H1 (cell line): ENCODE data around the gene KRTAP10-4. TPM values are rescaled to one million over a fixed set of nuclear protein-coding genes. Genes with fewer than 3 reads are reported as not detected.
A peak's percentile ranks its signal among the peaks of the same experiment; 100 is the strongest.

Experiments used
- CTCF ChIA-PET: fragments of 300-600 bp; sonication (Branson Sonifier 250); formaldehyde crosslinking; loops from one replicate; lab custom pipeline; 2021; ENCODE audit not compliant: partially characterized antibody; lab: Charles Lee
- POLR2A ChIA-PET: fragments of 300-600 bp; sonication (Branson Sonifier 250); formaldehyde crosslinking; loops from one replicate; lab custom pipeline; 2021; ENCODE audit warnings: inconsistent platforms; ENCODE audit not compliant: partially characterized antibody; lab: Charles Lee
- DNase-seq, 2 experiments: peaks; one replicate each; pipeline versions ENCODE4 v3.0.0 to v3.0.0-alpha.2; 2010 to 2022; ENCODE audit warnings: low spot score in 2 of 2, low read depth in 1 of 2, mixed read lengths in 1 of 2
- FAIRE-seq: peaks from 2 replicates; lab custom pipeline; 2011; peaks lifted over from hg19 to GRCh38; lab: Jason Lieb, UNC
- H2AFZ ChIP-seq: 2 replicates; pipeline ENCODE4 v1.8.1; 2012; ENCODE audit warnings: low read length, inconsistent platforms
- H2AK5ac ChIP-seq: 2 replicates; pipeline ENCODE4 v1.6.1; 2013; ENCODE audit warnings: low read depth, low read length
- H2BK120ac ChIP-seq: replicated peaks from 2 replicates; pipeline ENCODE3; 2013; ENCODE audit warnings: low read depth, low read length, inconsistent platforms
- H2BK12ac ChIP-seq: 2 replicates; pipeline ENCODE4 v1.6.1; 2013; ENCODE audit warnings: low read depth, low read length
- H2BK15ac ChIP-seq: 2 replicates; pipeline ENCODE4 v1.6.1; 2013; ENCODE audit warnings: low read length
- H2BK20ac ChIP-seq: 2 replicates; pipeline ENCODE4 v1.6.1; 2013; ENCODE audit warnings: low read length
- H2BK5ac ChIP-seq: 2 replicates; pipeline ENCODE4 v1.6.1; 2013; ENCODE audit warnings: low read depth, low read length
- H3K14ac ChIP-seq: 2 replicates; pipeline ENCODE4 v1.6.1; 2013; ENCODE audit warnings: inconsistent platforms; ENCODE audit not compliant: insufficient read length
- H3K18ac ChIP-seq: 2 replicates; pipeline ENCODE4 v1.6.1; 2013; ENCODE audit warnings: low read length; ENCODE audit errors: extremely low read depth
- H3K23ac ChIP-seq: 2 replicates; pipeline ENCODE4 v1.6.1; 2013; ENCODE audit warnings: inconsistent platforms; ENCODE audit not compliant: insufficient read length
- H3K23me2 ChIP-seq: 2 replicates; pipeline ENCODE4 v1.6.1; 2013; ENCODE audit warnings: low read depth, low read length
- H3K27ac ChIP-seq: 2 replicates; pipeline ENCODE4 v1.6.1; 2011; ENCODE audit warnings: low read depth, low read length, inconsistent platforms
- H3K27me3 ChIP-seq, 4 experiments: replicated peaks in 1 of 4; 1 replicate in 1 of 4; 2 replicates in 3 of 4; pipeline versions ENCODE4 v1.6.1 to v1.8.1; 2011 to 2013; ENCODE audit warnings: low read length in 3 of 4, mild to moderate bottlenecking in 3 of 4, inconsistent platforms in 2 of 4, mixed read lengths in 2 of 4, moderate library complexity in 1 of 4; ENCODE audit not compliant: control insufficient read depth in 3 of 4, insufficient read depth in 3 of 4; ENCODE audit errors: extremely low read depth in 1 of 4
- H3K36me3 ChIP-seq, 4 experiments: 2 replicates each; pipeline versions ENCODE4 v1.6.1 to v1.8.1; 2011 to 2013; ENCODE audit warnings: mild to moderate bottlenecking in 4 of 4, low read length in 3 of 4, moderate library complexity in 2 of 4, control low read depth in 1 of 4, inconsistent platforms in 1 of 4; ENCODE audit not compliant: insufficient read depth in 4 of 4, control insufficient read depth in 2 of 4
- H3K4ac ChIP-seq: replicated peaks from 2 replicates; pipeline ENCODE3; 2013; ENCODE audit warnings: low read length, low read depth, mixed read lengths, inconsistent platforms; ENCODE audit not compliant: insufficient read length
- H3K4me1 ChIP-seq, 4 experiments: replicated peaks in 1 of 4; 1 replicate in 1 of 4; 2 replicates in 3 of 4; pipeline versions ENCODE4 v1.6.1 to v1.8.1; 2011 to 2013; ENCODE audit warnings: low read length in 3 of 4, inconsistent platforms in 2 of 4, mixed read lengths in 1 of 4; ENCODE audit not compliant: insufficient read depth in 4 of 4, control insufficient read depth in 3 of 4
- H3K4me2 ChIP-seq, 2 experiments: 2 replicates each; pipeline versions ENCODE4 v1.6.1 to v1.8.1; 2011 to 2013; ENCODE audit warnings: low read depth in 2 of 2, low read length in 2 of 2, control low read depth in 1 of 2, inconsistent platforms in 1 of 2, mild to moderate bottlenecking in 1 of 2; ENCODE audit not compliant: insufficient read depth in 1 of 2
- H3K4me3 ChIP-seq, 4 experiments: fragments of 200-600, 300-600 bp in 1 of 4; sonication (generic), shearing (Covaris generic), sonication (Bioruptor Twin) in 1 of 4; 2 replicates each; pipeline versions ENCODE4 v1.5.1 to v1.8.1; 2011 to 2016; ENCODE audit warnings: low read length in 4 of 4, low read depth in 3 of 4, control low read depth in 2 of 4, inconsistent platforms in 2 of 4, mild to moderate bottlenecking in 2 of 4, mixed read lengths in 1 of 4, moderate library complexity in 1 of 4; ENCODE audit not compliant: insufficient read depth in 2 of 4; ENCODE audit errors: extremely low read depth in 1 of 4
- H3K56ac ChIP-seq: replicated peaks from 2 replicates; pipeline ENCODE3; 2013; ENCODE audit warnings: low read depth, mild to moderate bottlenecking, mixed read lengths, low read length, inconsistent platforms; ENCODE audit not compliant: insufficient read length
- H3K79me1 ChIP-seq: 2 replicates; pipeline ENCODE4 v1.6.1; 2013; ENCODE audit warnings: low read depth, low read length, control low read depth
- H3K79me2 ChIP-seq, 2 experiments: 2 replicates each; pipeline versions ENCODE4 v1.6.1 to v1.8.1; 2012 to 2013; ENCODE audit warnings: low read length in 2 of 2, mild to moderate bottlenecking in 2 of 2, inconsistent platforms in 1 of 2; ENCODE audit not compliant: insufficient read depth in 2 of 2, control insufficient read depth in 1 of 2
- H3K9ac ChIP-seq, 4 experiments: replicated peaks in 1 of 4; 1 replicate in 1 of 4; 2 replicates in 3 of 4; pipeline versions ENCODE4 v1.6.1 to v1.8.1; 2011 to 2013; ENCODE audit warnings: low read depth in 3 of 4, low read length in 3 of 4, control low read depth in 2 of 4, mild to moderate bottlenecking in 2 of 4, moderate library complexity in 2 of 4, inconsistent platforms in 1 of 4; ENCODE audit errors: extremely low read depth in 1 of 4
- H3K9me3 ChIP-seq, 2 experiments: 2 replicates each; pipeline versions ENCODE4 v1.6.1 to v1.8.1; 2012 to 2013; ENCODE audit warnings: mild to moderate bottlenecking in 2 of 2, moderate library complexity in 2 of 2, control low read depth in 1 of 2, inconsistent platforms in 1 of 2, low read depth in 1 of 2, low read length in 1 of 2, mixed read lengths in 1 of 2; ENCODE audit not compliant: insufficient read depth in 2 of 2
- H4K20me1 ChIP-seq, 2 experiments: replicated peaks in 1 of 2; 2 replicates each; pipeline versions ENCODE3 to v1.8.1; 2011 to 2013; ENCODE audit warnings: inconsistent platforms in 2 of 2, low read length in 2 of 2, mild to moderate bottlenecking in 1 of 2; ENCODE audit not compliant: insufficient read depth in 2 of 2, control insufficient read depth in 1 of 2
- H4K5ac ChIP-seq: 2 replicates; pipeline ENCODE4 v1.6.1; 2013; ENCODE audit warnings: low read length, low read depth, mixed read lengths, inconsistent platforms; ENCODE audit not compliant: insufficient read length
- H4K8ac ChIP-seq: 2 replicates; pipeline ENCODE4 v1.8.0; 2013; ENCODE audit warnings: mild to moderate bottlenecking, moderate library complexity, low read length, inconsistent platforms; ENCODE audit not compliant: insufficient read depth; ENCODE audit errors: extremely low read depth
- H4K91ac ChIP-seq: replicated peaks from 2 replicates; pipeline ENCODE3; 2013; ENCODE audit warnings: low read length, mixed read lengths, inconsistent platforms; ENCODE audit not compliant: insufficient read length
- ATF2 ChIP-seq: IDR thresholded peaks from 2 replicates; pipeline ENCODE4 v1.6.1; 2012; ENCODE audit warnings: low read length, inconsistent platforms
- CHD1 ChIP-seq: IDR thresholded peaks from 2 replicates; pipeline ENCODE4 v1.6.1; 2012; ENCODE audit warnings: low read depth, low read length, improper control_type of control experiment
- HDAC2 ChIP-seq, 2 experiments: fragments of 300-600 bp in 1 of 2; sonication (generic) in 1 of 2; IDR thresholded peaks; 2 replicates each; pipeline ENCODE4 v1.6.1; 2011 to 2012; ENCODE audit warnings: low read depth in 2 of 2, low read length in 2 of 2, mild to moderate bottlenecking in 2 of 2, moderate library complexity in 2 of 2, borderline replicate concordance in 1 of 2, inconsistent platforms in 1 of 2
- HDAC6 ChIP-seq: IDR thresholded peaks from one replicate; pipeline ENCODE4 v1.7.1; 2012; ENCODE audit warnings: low read depth, mild to moderate bottlenecking, inconsistent platforms, low read length, moderate library complexity
- POU5F1 ChIP-seq: IDR thresholded peaks from 2 replicates; pipeline ENCODE4 v1.6.1; 2011; ENCODE audit warnings: low read depth, mild to moderate bottlenecking, low read length, moderate library complexity
- RXRA ChIP-seq: IDR thresholded peaks from 2 replicates; pipeline ENCODE4 v1.6.1; 2011; ENCODE audit warnings: low read depth, mild to moderate bottlenecking, low read length, moderate library complexity; ENCODE audit not compliant: insufficient read depth
- SIN3A ChIP-seq, 2 experiments: IDR thresholded peaks in 1 of 2; conservative IDR thresholded peaks in 1 of 2; 2 replicates each; pipeline ENCODE4 v1.6.1; 2011 to 2012; ENCODE audit warnings: low read length in 2 of 2, improper control_type of control experiment in 1 of 2, low read depth in 1 of 2, mild to moderate bottlenecking in 1 of 2
- SP1 ChIP-seq: IDR thresholded peaks from 2 replicates; pipeline ENCODE4 v1.6.1; 2011; ENCODE audit warnings: low read depth, low read length
- SUZ12 ChIP-seq: fragments of 200-600 bp; sonication (generic); IDR thresholded peaks from 2 replicates; pipeline ENCODE4 v1.6.1; 2012; ENCODE audit warnings: mild to moderate bottlenecking, inconsistent platforms, low read length, moderate library complexity, mixed read lengths
- WGBS, 2 experiments: shearing (Covaris generic) in 1 of 2; methylation state at CpG; one replicate each; pipeline versions ENCODE4 v1.1.6 to v1.1.7; 2013 to 2015; ENCODE audit warnings: low lambda C conversion rate in 2 of 2, mixed read lengths in 2 of 2, inconsistent platforms in 1 of 2, low coverage in 1 of 2, missing lambda C conversion rate in 1 of 2; ENCODE audit not compliant: insufficient replicate concordance in 2 of 2, insufficient coverage in 1 of 2, insufficient read length in 1 of 2; ENCODE audit errors: extremely low coverage in 1 of 2, missing lambda C conversion rate in 1 of 2; 5-methylcytosine and 5-hydroxymethylcytosine counted together
- polyA plus RNA-seq, 7 experiments: library from polyadenylated mRNA; depleted of rRNA in 3 of 7; stranded (reverse) in 5 of 7; unstranded in 2 of 7; fragments of >200 nt in 5 of 7; fragments of 200-250 nt in 2 of 7; gene quantifications; 1 replicate in 5 of 7; 2 replicates in 1 of 7; 4 replicates in 1 of 7; pipeline versions ENCODE4 v1.2.1 to v1.2.3, GENCODE V29; 2011 to 2013; ENCODE audit warnings: missing spikeins in 2 of 7, mixed read lengths in 2 of 7
- total RNA-seq: library from RNA; stranded (reverse); fragmentation: NEBNext Ultra II Directional; extraction: Animal tissue kit (Norgen Biotek cat#: 25700); gene quantifications from 2 replicates; pipeline ENCODE4 v1.2.1, GENCODE V29; 2021

KRTAP10-4 gene
- total and polyA plus RNA-seq, 2 of the 8 experiments (the other 6 are each of a cell fraction or from before 2014, with no cell fraction given): not detected

- no peaks in the 10 kb centered on the region for H3K79me2 ChIP-seq
- no peak overlapping the region for H3K4me2 ChIP-seq
- no peak overlapping the region for H4K91ac ChIP-seq
- no peaks in the 10 kb centered on the region for H3K36me3 ChIP-seq
- DNase-seq (no peak), FAIRE-seq (no peak)
- WGBS, 2 experiments: 83% methylated on average over 25 of the region's 27 CpGs; no CpG with 5 or more reads in 1 of the 2 experiments
- H3K27ac ChIP-seq: no peak overlapping the region
- no peak overlapping the region for H3K9ac ChIP-seq
- ChIA-PET CTCF (interaction anchor here (0.7 to 1.6 kb wide), 4 partner anchors 11 to 40 kb away, joined by 3 to 5 read pairs (median 3); partner anchors contain the start of genes KRTAP10-3 and KRTAP10-5), POLR2A (no interaction called here)
- H3K23ac ChIP-seq: no peak overlapping the region
- H3K4ac ChIP-seq: no peak overlapping the region
- H3K14ac ChIP-seq: no peak overlapping the region
- H2AFZ ChIP-seq: no peak overlapping the region
- H3K4me3 ChIP-seq: no peak overlapping the region
- no peak overlapping the region for H2BK5ac ChIP-seq
- no peak overlapping the region for H3K56ac ChIP-seq
- no peaks in the 10 kb centered on the region for H3K27me3 ChIP-seq
- no peak overlapping the region for H2BK120ac ChIP-seq
- no peak overlapping the region for H4K5ac ChIP-seq
- H3K9me3 ChIP-seq: peaks cover 7 to 13% of the 10 kb centered on the region in 2 experiments; a peak in 3 of 4 replicates
- no peak overlapping the region for H3K18ac ChIP-seq
- no peak overlapping the region for H2AK5ac ChIP-seq
- no peaks in the 10 kb centered on the region for H4K20me1 ChIP-seq
- H3K79me1 ChIP-seq: no peaks in the 10 kb centered on the region
- no peaks in the 10 kb centered on the region; the same call in 1 of the 2 replicates for H3K23me2 ChIP-seq
- no peak overlapping the region; the same call in 1 of the 2 replicates for H4K8ac ChIP-seq
- H2BK15ac ChIP-seq: no peak overlapping the region
- peaks cover 0 to 3% (median 0%) of the 10 kb centered on the region in 4 experiments; a peak in 1 of 7 replicates for H3K4me1 ChIP-seq
- H2BK20ac ChIP-seq: no peak overlapping the region
- H2BK12ac ChIP-seq: peak overlapping the region; percentile 55; the same call in 1 of the 2 replicates
- no peak for TF ChIP-seq CHD1
- no peak for TF ChIP-seq HDAC2 (IDR thresholded peaks at IDR 0.05; ENCODE audit: borderline replicate concordance in 1 of 2, low read depth in 2 of 2, low read length in 2 of 2)
- TF ChIP-seq ATF2: no peak
- TF ChIP-seq HDAC6: no peak
- TF ChIP-seq SUZ12: no peak
- no peak for TF ChIP-seq SP1
- TF ChIP-seq POU5F1: no peak
- no peak for TF ChIP-seq SIN3A (conservative IDR thresholded peaks at IDR 0.05 in 1 of 2, IDR thresholded peaks at IDR 0.05 in 1 of 2; ENCODE audit: low read depth in 1 of 2, low read length in 2 of 2)
- TF ChIP-seq RXRA: no peak
Measured at GRCh38 chr21:44568667-44569556, 4.6 kb upstream of the KRTAP10-4 start.
